Right renal pelvis (tissue), 4 donors: ENCODE results near the gene ODF2. TPM values are rescaled to one million over a fixed set of nuclear protein-coding genes. Genes with fewer than 3 reads are reported as not detected.
A peak's percentile ranks its signal among the peaks of the same experiment; 100 is the strongest.

Source experiments
- DNase-seq, 4 donors: peaks; one replicate each; pipeline ENCODE4 v3.0.0-alpha.2; 2013; ENCODE audit warnings: low read depth in 4 of 4, low spot score in 3 of 4, missing footprints in 1 of 4
- polyA plus RNA-seq, 4 donors: library from polyadenylated mRNA; unstranded; fragments of 120-200 nt; gene quantifications; one replicate each; pipeline ENCODE4 v1.2.1, GENCODE V29; 2013; ENCODE audit not compliant: insufficient read length in 4 of 4

ODF2 gene
- polyA plus RNA-seq, 4 donors: 39.9 to 46.6 (median 41.6) TPM

- peak in 3 of 4 donors; percentile 10 to 25 (median 18) for DNase-seq
These were observed 67.6 kb downstream of the ODF2 start for GRCh38 chr9:128523199-128523925.

DNA sequence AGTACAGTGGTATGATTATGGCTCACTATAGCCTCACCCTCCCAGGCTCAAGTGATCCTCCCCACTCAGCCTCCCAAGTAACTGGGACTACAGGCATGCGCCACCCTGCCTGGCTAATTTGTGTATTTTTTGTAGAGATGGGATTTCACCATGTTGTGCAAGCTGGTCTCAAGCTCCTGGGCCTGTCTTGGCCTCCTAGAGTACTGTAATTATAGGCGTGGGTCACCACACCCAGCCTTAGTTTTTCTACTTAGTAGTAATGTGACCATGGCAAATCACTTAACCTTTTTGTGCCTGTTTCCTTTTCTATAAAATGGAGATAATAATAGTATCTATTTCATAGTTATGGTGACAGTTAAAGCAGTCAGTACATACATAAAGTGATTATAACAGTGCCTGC is 70.9 kb downstream of the ODF2 start:
- DNase-seq: no peak

- DNase-seq: no peak
These were observed 72.8 kb downstream of the ODF2 start for GRCh38 chr9:128528445-128529160.

DNA sequence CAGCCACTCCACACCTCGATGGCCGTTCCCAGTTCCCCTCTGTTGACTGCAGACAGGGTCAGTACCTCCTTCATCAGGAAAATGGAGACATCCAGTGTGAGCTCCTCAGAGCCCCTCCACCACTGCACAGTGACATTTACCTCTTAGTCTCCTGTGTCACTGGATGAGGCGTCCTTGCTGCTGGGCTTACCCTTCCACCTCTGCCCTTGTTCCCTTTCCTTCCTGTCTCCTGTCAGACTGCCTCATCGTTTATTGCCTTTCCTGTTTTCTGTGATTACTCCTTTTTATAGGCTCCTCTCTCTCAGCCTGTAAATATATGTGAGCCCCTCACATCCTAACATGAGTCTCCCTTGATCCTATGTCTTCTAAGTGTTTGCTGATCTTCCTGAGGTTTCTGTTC is 73.4 kb downstream of the ODF2 start:
- no peak for DNase-seq

GRCh38 chr9:128532581-128532980 is 76.8 kb downstream of the ODF2 start:
- DNase-seq: no peak

GRCh38 chr9:128540634-128541360 is 85.0 kb downstream of the ODF2 start:
- no peak for DNase-seq

DNA sequence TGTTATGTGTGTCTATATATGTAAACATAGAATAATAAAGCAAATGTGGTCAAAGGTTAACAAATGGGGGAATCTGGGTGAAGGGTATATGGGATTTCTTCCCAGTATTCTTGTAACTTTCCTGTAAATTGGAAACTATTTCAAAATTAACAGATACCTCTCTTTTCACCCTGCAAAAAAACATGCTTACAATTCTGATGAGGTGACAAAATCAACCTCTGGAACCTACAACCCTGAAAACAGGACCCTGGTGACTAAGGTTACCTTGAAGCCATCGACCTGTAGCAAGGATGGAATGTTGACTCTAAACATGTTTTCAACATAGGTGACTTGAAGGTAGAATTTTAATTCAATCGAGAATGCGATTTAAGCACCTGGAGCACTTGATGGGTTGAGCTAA is 90.7 kb downstream of the ODF2 start:
- no peak for DNase-seq

DNA sequence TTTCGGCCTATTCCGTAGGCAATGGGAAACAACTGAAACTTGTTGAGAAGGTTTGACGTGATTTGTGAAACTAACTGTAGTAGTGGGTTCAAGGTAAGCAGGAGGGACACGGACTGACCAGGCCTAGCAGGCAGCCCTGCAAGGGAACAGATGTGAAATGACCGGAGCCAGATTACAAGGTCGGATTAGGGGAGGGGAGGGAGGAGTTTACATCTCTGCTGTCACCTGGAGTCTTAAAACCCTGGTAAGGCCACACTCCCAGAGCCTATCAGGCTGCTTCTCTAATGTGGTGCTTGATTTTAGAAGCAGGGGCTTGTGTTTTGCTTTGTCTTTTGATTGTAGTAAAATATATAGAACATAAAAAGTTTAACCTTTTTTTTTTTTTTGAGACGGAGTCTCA is 93.1 kb downstream of the ODF2 start:
- DNase-seq: no peak

DNA sequence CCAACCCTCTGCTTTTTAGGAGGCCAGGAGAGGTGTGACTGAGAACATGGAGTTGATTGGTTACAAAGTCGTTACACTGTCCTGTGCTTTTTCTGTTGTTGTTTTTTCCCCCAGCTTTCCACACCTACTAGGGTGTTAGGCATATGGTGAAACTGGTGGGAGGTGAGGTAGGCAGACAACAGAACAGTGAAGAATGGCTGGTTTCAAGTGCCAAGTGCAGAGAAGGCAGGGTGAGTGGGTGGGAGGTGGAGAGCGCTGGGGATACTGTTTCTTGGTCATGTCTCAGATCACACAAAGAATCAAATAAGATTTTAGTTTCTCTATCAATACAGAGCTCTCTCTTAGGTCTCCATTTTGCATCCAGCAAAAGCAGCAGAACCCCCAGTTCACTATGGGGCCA is 94.4 kb downstream of the ODF2 start:
- DNase-seq: no peak

Other genes starting within 250 kb of the ODF2 start
- 10 to 100 TPM; 77.0 to 86.5 (median 78.7) TPM for gene GOLGA2, start 180.0 kb upstream of the ODF2 start, polyA plus RNA-seq
- 10 to 100 TPM; 26.8 to 37.5 (median 29.9) TPM for gene SWI5, start 179.7 kb upstream of the ODF2 start, polyA plus RNA-seq
- 10 to 100 TPM; 38.9 to 42.9 (median 41.5) TPM for gene TRUB2, start 133.6 kb upstream of the ODF2 start, polyA plus RNA-seq
- gene COQ4, start 133.2 kb upstream of the ODF2 start, polyA plus RNA-seq: 10 to 100 TPM; 54.8 to 70.1 (median 61.4) TPM
- gene SLC27A4, start 115.5 kb upstream of the ODF2 start, polyA plus RNA-seq: 10 to 100 TPM; 17.3 to 24.0 (median 18.2) TPM
- 10 to 100 TPM; 52.0 to 65.8 (median 58.0) TPM for gene URM1, start 84.6 kb upstream of the ODF2 start, polyA plus RNA-seq
- 10 to 100 TPM; 37.9 to 50.5 (median 40.8) TPM for gene CERCAM, start 35.1 kb upstream of the ODF2 start, polyA plus RNA-seq
- gene GLE1, start 48.7 kb downstream of the ODF2 start, polyA plus RNA-seq: 10 to 100 TPM; 28.0 to 31.5 (median 30.4) TPM
- gene SPTAN1, start 96.6 kb downstream of the ODF2 start, polyA plus RNA-seq: 100 to 1,000 TPM; 301 to 363 (median 329) TPM
- gene DYNC2I2, start 200.8 kb downstream of the ODF2 start, polyA plus RNA-seq: 10 to 100 TPM; 58.6 to 88.6 (median 64.9) TPM
- 100 to 1,000 TPM; 586 to 729 (median 699) TPM for gene SET, start 233.2 kb downstream of the ODF2 start, polyA plus RNA-seq
- gene PKN3, start 246.5 kb downstream of the ODF2 start, polyA plus RNA-seq: 10 to 100 TPM in 3 of 4 donors, 1 to 10 TPM in 1; 8.1 to 12.6 (median 10.2) TPM